K562 (cell line): ENCODE measurements around the gene EPB41L2. TPM values are rescaled to one million over a fixed set of nuclear protein-coding genes. Genes with fewer than 3 reads are reported as not detected.

Source experiments
- C11orf30 ChIP-seq: fragments of 450-650 bp; IDR thresholded peaks from 2 replicates; pipeline ENCODE4 v1.6.1; 2016; ENCODE audit warnings: low read depth, mild to moderate bottlenecking
- EZH2 ChIP-seq: IDR thresholded peaks from 2 replicates; pipeline ENCODE4 v1.6.1; 2012; ENCODE audit warnings: low read depth, mild to moderate bottlenecking, inconsistent platforms, low read length, borderline replicate concordance
- KDM5B ChIP-seq: fragments of 200-600 bp; sonication (generic); IDR thresholded peaks from 2 replicates; pipeline ENCODE4 v1.6.1; 2012; ENCODE audit warnings: low read depth, mild to moderate bottlenecking, moderate library complexity, low read length, control low read depth, inconsistent platforms; ENCODE audit not compliant: insufficient replicate concordance
- KLF6 ChIP-seq: fragments of 250-450 bp; sonication (Bioruptor Pico); IDR thresholded peaks from 2 replicates; pipeline ENCODE4 v1.4.0; 2020; ENCODE audit warnings: mild to moderate bottlenecking, moderate library complexity, borderline replicate concordance
- MAFG ChIP-seq: fragments of 450-650 bp; conservative IDR thresholded peaks from 2 replicates; pipeline ENCODE4 v1.6.1; 2016; ENCODE audit warnings: missing genetic modification characterization, missing compliant biosample characterization
- PTTG1 ChIP-seq: fragments of 450-650 bp; IDR thresholded peaks from 2 replicates; pipeline ENCODE4 v1.6.1; 2016; ENCODE audit warnings: low read depth, mild to moderate bottlenecking, missing genetic modification characterization, missing compliant biosample characterization
- PURB ChIP-seq: sonication (generic); formaldehyde crosslinking; IDR thresholded peaks from 2 replicates; pipeline ENCODE4 v1.9.0; 2021; ENCODE audit warnings: low read depth, mild to moderate bottlenecking, missing genetic modification reagents
- RBM14 ChIP-seq: fragments of 200-400 bp; formaldehyde crosslinking; IDR thresholded peaks from 2 replicates; pipeline ENCODE4 v1.6.1; 2018; ENCODE audit warnings: low read depth, mild to moderate bottlenecking, low read length, moderate library complexity, borderline replicate concordance; ENCODE audit not compliant: insufficient read depth
- SNRNP70 ChIP-seq: fragments of 200-400 bp; formaldehyde crosslinking; optimal IDR thresholded peaks from 2 replicates; pipeline ENCODE3; 2017; ENCODE audit warnings: low read depth, low read length
- STAT5A ChIP-seq: IDR thresholded peaks from 2 replicates; pipeline ENCODE4 v1.6.1; 2012; ENCODE audit warnings: low read length, inconsistent platforms, borderline replicate concordance
- ZNF12 ChIP-seq: sonication (generic); formaldehyde crosslinking; IDR thresholded peaks from 2 replicates; pipeline ENCODE4 v1.4.0; 2020; ENCODE audit warnings: mild to moderate bottlenecking, missing genetic modification reagents
- ZNF133 ChIP-seq: fragments of 250-450 bp; sonication (Bioruptor Pico); IDR thresholded peaks from 2 replicates; pipeline ENCODE4 v1.4.0; 2020; ENCODE audit warnings: mild to moderate bottlenecking
- ZNF311 ChIP-seq: fragments of 250-450 bp; sonication (Bioruptor Pico); IDR thresholded peaks from 2 replicates; pipeline ENCODE4 v1.4.0; 2020; ENCODE audit warnings: mild to moderate bottlenecking, moderate library complexity
- ZNF584 ChIP-seq: fragments of 200-800 bp; sonication (Bioruptor generic); IDR thresholded peaks from 2 replicates; pipeline ENCODE4 v1.6.1; 2016; ENCODE audit warnings: low read depth, mild to moderate bottlenecking, missing genetic modification characterization, missing compliant biosample characterization
- polyA plus RNA-seq, 8 experiments: library from polyadenylated mRNA; depleted of rRNA in 4 of 8; stranded (reverse) in 5 of 8; unstranded in 3 of 8; fragments of >200 nt; fragmentation: Nextera tagmentation in 2 of 8; fragmentation: Illumina TruSeq in 1 of 8; extraction: Ambion mirVana in 2 of 8; extraction: Trizol in 1 of 8; gene quantifications; 2 replicates each; pipeline versions ENCODE4 v1.2.1 to v1.2.3, GENCODE V29; 2011 to 2014; ENCODE audit warnings: inconsistent platforms in 1 of 8, missing spikeins in 1 of 8
- total RNA-seq, 7 experiments: library from RNA; depleted of rRNA in 6 of 7; stranded (reverse); fragments of >200 nt in 6 of 7; fragmentation: Illumina TruSeq in 2 of 7; extraction: Trizol in 2 of 7; gene quantifications; 2 replicates each; pipeline versions ENCODE4 v1.2.1 to v1.2.3, GENCODE V29; 2011 to 2021; ENCODE audit warnings: low replicate concordance in 1 of 7
- TF ChIP-seq, protein P1 (sequence below), 2 experiments: fragments of 450-650 bp in 1 of 2; IDR thresholded peaks; 2 replicates each; pipeline ENCODE4 v1.6.1; 2011 to 2017; ENCODE audit warnings: low read depth in 2 of 2, antibody characterized with exemption in 1 of 2, borderline replicate concordance in 1 of 2, low read length in 1 of 2, mild to moderate bottlenecking in 1 of 2, mixed read lengths in 1 of 2; ENCODE audit not compliant: control insufficient read depth in 1 of 2
- TF ChIP-seq, protein P2 (sequence below), 2 experiments: fragments of 150-350 bp in 1 of 2; IDR thresholded peaks; 2 replicates each; pipeline ENCODE4 v1.6.1; 2012 to 2016; ENCODE audit warnings: low read depth in 2 of 2, low read length in 2 of 2, mild to moderate bottlenecking in 1 of 2, moderate library complexity in 1 of 2
- TF ChIP-seq, protein P3 (sequence below): fragments of 250-450 bp; sonication (Bioruptor Pico); IDR thresholded peaks from 2 replicates; pipeline ENCODE4 v1.8.0; 2022; ENCODE audit warnings: moderate library complexity, mild to moderate bottlenecking, inconsistent platforms
- TF ChIP-seq, protein P4 (sequence below): fragments of 450-650 bp; formaldehyde crosslinking; IDR thresholded peaks from 2 replicates; pipeline ENCODE4 v1.4.0; 2022; ENCODE audit warnings: missing genetic modification characterization

EPB41L2 gene
- total and polyA plus RNA-seq, 9 of the 15 experiments (the other 6 are each of a cell fraction or from before 2014, with no cell fraction given): 5.1 to 53.6 (median 25.0) TPM

DNA sequence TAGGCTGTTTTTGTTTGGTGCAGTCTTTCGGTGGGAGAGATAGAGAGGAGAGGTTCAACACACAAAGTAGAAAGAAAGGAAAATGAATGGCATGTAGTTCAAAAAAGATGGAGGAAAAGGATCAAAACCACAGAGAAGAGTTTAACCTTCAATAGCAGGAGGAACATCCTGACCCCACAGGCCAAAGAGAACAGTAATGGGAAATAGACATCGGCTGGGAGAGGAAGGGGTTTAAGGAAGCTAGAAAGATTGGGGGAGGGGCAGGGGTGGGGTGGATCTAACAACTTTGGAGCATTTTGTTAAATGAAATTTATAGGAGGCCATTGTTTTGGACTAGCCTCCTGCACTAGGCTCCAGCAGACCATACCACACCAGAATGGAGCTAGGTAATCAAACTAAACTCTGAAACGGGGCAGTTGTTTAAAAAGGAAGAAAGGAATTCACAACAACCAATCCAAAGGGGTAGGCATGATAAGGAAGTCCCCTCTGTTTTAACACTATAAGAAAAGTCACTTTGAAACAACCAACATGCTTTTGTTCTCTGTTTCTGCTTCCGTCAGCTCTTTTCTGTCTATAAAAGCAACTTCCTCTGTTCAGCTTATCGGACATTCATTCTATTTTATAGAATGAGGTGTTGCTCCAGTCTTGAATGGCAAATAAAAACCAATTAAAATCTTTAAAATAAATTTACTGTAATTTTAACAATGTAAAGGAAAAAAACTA lies 82.6 kb downstream of the EPB41L2 start (continued):
- TF ChIP-seq ZNF133 (CRISPR knock-in tag): no peak
- no peak for TF ChIP-seq RBM14
- no peak for TF ChIP-seq SNRNP70
- no peak for TF ChIP-seq ZNF311 (CRISPR knock-in tag)
- no peak for TF ChIP-seq ZNF12 (CRISPR knock-in tag)
- TF ChIP-seq, protein P1, sequence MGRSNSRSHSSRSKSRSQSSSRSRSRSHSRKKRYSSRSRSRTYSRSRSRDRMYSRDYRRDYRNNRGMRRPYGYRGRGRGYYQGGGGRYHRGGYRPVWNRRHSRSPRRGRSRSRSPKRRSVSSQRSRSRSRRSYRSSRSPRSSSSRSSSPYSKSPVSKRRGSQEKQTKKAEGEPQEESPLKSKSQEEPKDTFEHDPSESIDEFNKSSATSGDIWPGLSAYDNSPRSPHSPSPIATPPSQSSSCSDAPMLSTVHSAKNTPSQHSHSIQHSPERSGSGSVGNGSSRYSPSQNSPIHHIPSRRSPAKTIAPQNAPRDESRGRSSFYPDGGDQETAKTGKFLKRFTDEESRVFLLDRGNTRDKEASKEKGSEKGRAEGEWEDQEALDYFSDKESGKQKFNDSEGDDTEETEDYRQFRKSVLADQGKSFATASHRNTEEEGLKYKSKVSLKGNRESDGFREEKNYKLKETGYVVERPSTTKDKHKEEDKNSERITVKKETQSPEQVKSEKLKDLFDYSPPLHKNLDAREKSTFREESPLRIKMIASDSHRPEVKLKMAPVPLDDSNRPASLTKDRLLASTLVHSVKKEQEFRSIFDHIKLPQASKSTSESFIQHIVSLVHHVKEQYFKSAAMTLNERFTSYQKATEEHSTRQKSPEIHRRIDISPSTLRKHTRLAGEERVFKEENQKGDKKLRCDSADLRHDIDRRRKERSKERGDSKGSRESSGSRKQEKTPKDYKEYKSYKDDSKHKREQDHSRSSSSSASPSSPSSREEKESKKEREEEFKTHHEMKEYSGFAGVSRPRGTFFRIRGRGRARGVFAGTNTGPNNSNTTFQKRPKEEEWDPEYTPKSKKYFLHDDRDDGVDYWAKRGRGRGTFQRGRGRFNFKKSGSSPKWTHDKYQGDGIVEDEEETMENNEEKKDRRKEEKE (IDR thresholded peaks at IDR 0.05; ENCODE audit: borderline replicate concordance in 1 of 2, control insufficient read depth in 1 of 2, low read depth in 2 of 2, low read length in 1 of 2): no peak
- no peak for TF ChIP-seq PTTG1
- no peak for TF ChIP-seq ZNF584 (CRISPR knock-in tag)
- no peak for TF ChIP-seq EZH2
- TF ChIP-seq STAT5A: no peak
- TF ChIP-seq MAFG (tag): peak; percentile 89
- TF ChIP-seq, protein P2, sequence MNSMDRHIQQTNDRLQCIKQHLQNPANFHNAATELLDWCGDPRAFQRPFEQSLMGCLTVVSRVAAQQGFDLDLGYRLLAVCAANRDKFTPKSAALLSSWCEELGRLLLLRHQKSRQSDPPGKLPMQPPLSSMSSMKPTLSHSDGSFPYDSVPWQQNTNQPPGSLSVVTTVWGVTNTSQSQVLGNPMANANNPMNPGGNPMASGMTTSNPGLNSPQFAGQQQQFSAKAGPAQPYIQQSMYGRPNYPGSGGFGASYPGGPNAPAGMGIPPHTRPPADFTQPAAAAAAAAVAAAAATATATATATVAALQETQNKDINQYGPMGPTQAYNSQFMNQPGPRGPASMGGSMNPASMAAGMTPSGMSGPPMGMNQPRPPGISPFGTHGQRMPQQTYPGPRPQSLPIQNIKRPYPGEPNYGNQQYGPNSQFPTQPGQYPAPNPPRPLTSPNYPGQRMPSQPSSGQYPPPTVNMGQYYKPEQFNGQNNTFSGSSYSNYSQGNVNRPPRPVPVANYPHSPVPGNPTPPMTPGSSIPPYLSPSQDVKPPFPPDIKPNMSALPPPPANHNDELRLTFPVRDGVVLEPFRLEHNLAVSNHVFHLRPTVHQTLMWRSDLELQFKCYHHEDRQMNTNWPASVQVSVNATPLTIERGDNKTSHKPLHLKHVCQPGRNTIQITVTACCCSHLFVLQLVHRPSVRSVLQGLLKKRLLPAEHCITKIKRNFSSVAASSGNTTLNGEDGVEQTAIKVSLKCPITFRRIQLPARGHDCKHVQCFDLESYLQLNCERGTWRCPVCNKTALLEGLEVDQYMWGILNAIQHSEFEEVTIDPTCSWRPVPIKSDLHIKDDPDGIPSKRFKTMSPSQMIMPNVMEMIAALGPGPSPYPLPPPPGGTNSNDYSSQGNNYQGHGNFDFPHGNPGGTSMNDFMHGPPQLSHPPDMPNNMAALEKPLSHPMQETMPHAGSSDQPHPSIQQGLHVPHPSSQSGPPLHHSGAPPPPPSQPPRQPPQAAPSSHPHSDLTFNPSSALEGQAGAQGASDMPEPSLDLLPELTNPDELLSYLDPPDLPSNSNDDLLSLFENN (IDR thresholded peaks at IDR 0.05; ENCODE audit: low read depth in 2 of 2, low read length in 2 of 2): no peak
- no peak for TF ChIP-seq KLF6 (CRISPR knock-in tag)
- TF ChIP-seq C11orf30: peak; percentile 86
- TF ChIP-seq, protein P3, sequence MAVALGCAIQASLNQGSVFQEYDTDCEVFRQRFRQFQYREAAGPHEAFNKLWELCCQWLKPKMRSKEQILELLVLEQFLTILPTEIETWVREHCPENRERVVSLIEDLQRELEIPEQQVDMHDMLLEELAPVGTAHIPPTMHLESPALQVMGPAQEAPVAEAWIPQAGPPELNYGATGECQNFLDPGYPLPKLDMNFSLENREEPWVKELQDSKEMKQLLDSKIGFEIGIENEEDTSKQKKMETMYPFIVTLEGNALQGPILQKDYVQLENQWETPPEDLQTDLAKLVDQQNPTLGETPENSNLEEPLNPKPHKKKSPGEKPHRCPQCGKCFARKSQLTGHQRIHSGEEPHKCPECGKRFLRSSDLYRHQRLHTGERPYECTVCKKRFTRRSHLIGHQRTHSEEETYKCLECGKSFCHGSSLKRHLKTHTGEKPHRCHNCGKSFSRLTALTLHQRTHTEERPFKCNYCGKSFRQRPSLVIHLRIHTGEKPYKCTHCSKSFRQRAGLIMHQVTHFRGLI (CRISPR knock-in tag): no peak
- no peak for TF ChIP-seq KDM5B
- TF ChIP-seq, protein P4, sequence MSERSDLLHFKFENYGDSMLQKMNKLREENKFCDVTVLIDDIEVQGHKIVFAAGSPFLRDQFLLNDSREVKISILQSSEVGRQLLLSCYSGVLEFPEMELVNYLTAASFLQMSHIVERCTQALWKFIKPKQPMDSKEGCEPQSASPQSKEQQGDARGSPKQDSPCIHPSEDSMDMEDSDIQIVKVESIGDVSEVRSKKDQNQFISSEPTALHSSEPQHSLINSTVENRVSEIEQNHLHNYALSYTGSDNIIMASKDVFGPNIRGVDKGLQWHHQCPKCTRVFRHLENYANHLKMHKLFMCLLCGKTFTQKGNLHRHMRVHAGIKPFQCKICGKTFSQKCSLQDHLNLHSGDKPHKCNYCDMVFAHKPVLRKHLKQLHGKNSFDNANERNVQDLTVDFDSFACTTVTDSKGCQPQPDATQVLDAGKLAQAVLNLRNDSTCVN: no peak
- no peak for TF ChIP-seq PURB (CRISPR knock-in tag)
